GM12878 (cell line): ENCODE measurements around the gene FOXO3. TPM values are rescaled to one million over a fixed set of nuclear protein-coding genes. Genes with fewer than 3 reads are reported as not detected.

Experiments
- ATAC-seq: fragments of 200-7000 bp; cut with Tn5 transposase; 3 replicates; pipeline ENCODE4 v1.9.1; 2020; ENCODE audit warnings: mild to moderate bottlenecking, moderate library complexity
- BruUV-seq: library from RNA; stranded (reverse); fragments of 400-500 nt; replicated peaks from 2 replicates; lab custom pipeline; 2021; lab: Mats Ljungman, UMichigan
- CTCF ChIA-PET: fragments of 300-600 bp; sonication (Branson Sonifier 250); formaldehyde crosslinking; extraction: SDS; loops from one replicate; lab custom pipeline; 2021; ENCODE audit warnings: inconsistent platforms; lab: Yijun Ruan, JAX
- POLR2A ChIA-PET: fragments of 350-600 bp; formaldehyde crosslinking; extraction: SDS; loops from one replicate; lab custom pipeline; 2021; ENCODE audit warnings: inconsistent platforms; lab: Charles Lee
- RAD21 ChIA-PET: fragments of 300-600 bp; sonication (Branson Sonifier 250); formaldehyde crosslinking; loops from one replicate; lab custom pipeline; 2023; ENCODE audit warnings: antibody characterized with exemption; ENCODE audit not compliant: unreplicated experiment; lab: Charles Lee
- SMC1A ChIA-PET: fragments of 300-600 bp; sonication (Branson Sonifier 250); formaldehyde crosslinking; loops from one replicate; lab custom pipeline; 2023; ENCODE audit not compliant: unreplicated experiment, uncharacterized antibody; lab: Charles Lee
- DNase-seq: peaks from one replicate; pipeline ENCODE4 v3.0.0-alpha.2; 2011; ENCODE audit warnings: low read depth, low spot score
- FAIRE-seq: peaks from 3 replicates; lab custom pipeline; 2011; peaks lifted over from hg19 to GRCh38; lab: Jason Lieb, UNC
- H2AFZ ChIP-seq: 2 replicates; pipeline ENCODE4 v1.6.0; 2011; ENCODE audit warnings: low read depth, low read length, control low read depth; ENCODE audit not compliant: control insufficient read depth
- H3K27ac ChIP-seq: 2 replicates; pipeline ENCODE4 v1.5.1; 2011; ENCODE audit warnings: control low read depth; ENCODE audit not compliant: control insufficient read depth, insufficient read depth
- H3K27me3 ChIP-seq, 2 experiments: replicated peaks in 1 of 2; 2 replicates each; pipeline versions ENCODE4 v1.6.0 to v1.6.1; 2011; ENCODE audit warnings: low read length in 1 of 2; ENCODE audit not compliant: control insufficient read depth in 2 of 2, insufficient read depth in 2 of 2
- H3K36me3 ChIP-seq, 2 experiments: 2 replicates each; pipeline ENCODE4 v1.5.1; 2011; ENCODE audit warnings: low read length in 1 of 2; ENCODE audit not compliant: control insufficient read depth in 2 of 2, insufficient read depth in 2 of 2
- H3K4me1 ChIP-seq: 2 replicates; pipeline ENCODE4 v1.6.1; 2011; ENCODE audit warnings: mild to moderate bottlenecking, low read length, moderate library complexity, mixed read lengths; ENCODE audit not compliant: control insufficient read depth, insufficient read depth
- H3K4me2 ChIP-seq: 2 replicates; pipeline ENCODE4 v1.6.0; 2011; ENCODE audit warnings: control low read depth; ENCODE audit not compliant: control insufficient read depth, insufficient read depth
- H3K4me3 ChIP-seq: fragments of 200-600 bp; sonication (generic); 2 replicates; pipeline ENCODE4 v1.5.1; 2016
- H3K79me2 ChIP-seq: 2 replicates; pipeline ENCODE4 v1.6.0; 2011; ENCODE audit warnings: low read length; ENCODE audit not compliant: control insufficient read depth, insufficient read depth
- H3K9ac ChIP-seq: 2 replicates; pipeline ENCODE4 v1.8.0; 2011; ENCODE audit warnings: low read length, control low read depth, mixed read lengths; ENCODE audit not compliant: control insufficient read depth, insufficient read depth
- H3K9me3 ChIP-seq: replicated peaks from 3 replicates; pipeline ENCODE4 v1.5.1; 2011; ENCODE audit warnings: mild to moderate bottlenecking, low read length; ENCODE audit not compliant: control insufficient read depth, insufficient read depth
- H4K20me1 ChIP-seq: 2 replicates; pipeline ENCODE4 v1.6.0; 2011; ENCODE audit not compliant: control insufficient read depth, insufficient read depth
- FOXM1 ChIP-seq: IDR thresholded peaks from 2 replicates; pipeline ENCODE4 v1.6.1; 2012; ENCODE audit warnings: low read depth, mild to moderate bottlenecking, inconsistent platforms, low read length, moderate library complexity
- HCFC1 ChIP-seq: fragments of 150-350 bp; IDR thresholded peaks from 2 replicates; pipeline ENCODE4 v1.6.1; 2014; ENCODE audit warnings: low read length
- IRF5 ChIP-seq: fragments of 450-650 bp; IDR thresholded peaks from 2 replicates; pipeline ENCODE4 v1.6.1; 2017; ENCODE audit warnings: borderline replicate concordance
- MEF2B ChIP-seq: fragments of 450-650 bp; IDR thresholded peaks from 2 replicates; pipeline ENCODE4 v1.6.1; 2018; ENCODE audit warnings: mild to moderate bottlenecking, moderate library complexity; ENCODE audit not compliant: partially characterized antibody, poor library complexity, severe bottlenecking
- MTA3 ChIP-seq: IDR thresholded peaks from 2 replicates; pipeline ENCODE4 v1.6.1; 2012; ENCODE audit warnings: low read length, inconsistent platforms, borderline replicate concordance
- MXI1 ChIP-seq: fragments of 150-350 bp; IDR thresholded peaks from 2 replicates; pipeline ENCODE4 v1.6.1; 2011; ENCODE audit warnings: low read depth, mild to moderate bottlenecking, inconsistent platforms, low read length, improper control_type of control experiment
- NR2F1 ChIP-seq: fragments of 450-650 bp; conservative IDR thresholded peaks from 2 replicates; pipeline ENCODE4 v1.6.1; 2017; ENCODE audit warnings: mild to moderate bottlenecking
- RBBP5 ChIP-seq: fragments of 200-600 bp; sonication (generic); conservative IDR thresholded peaks from 2 replicates; pipeline ENCODE4 v1.6.1; 2016
- REST ChIP-seq: IDR thresholded peaks from 2 replicates; pipeline ENCODE4 v1.6.1; 2012; ENCODE audit warnings: mild to moderate bottlenecking, low read depth, low read length
- SIN3A ChIP-seq: IDR thresholded peaks from 2 replicates; pipeline ENCODE4 v1.6.1; 2012; ENCODE audit warnings: low read depth, low read length, improper control_type of control experiment
- SP1 ChIP-seq: IDR thresholded peaks from one replicate; pipeline ENCODE4 v1.6.1; 2011; ENCODE audit warnings: low read depth, low read length
- SREBF1 ChIP-seq: IDR thresholded peaks from 2 replicates; pipeline ENCODE4 v1.6.1; 2012; ENCODE audit warnings: mild to moderate bottlenecking, low read length
- STAT1 ChIP-seq: fragments of 450-650 bp; conservative IDR thresholded peaks from 2 replicates; pipeline ENCODE4 v1.6.1; 2014; ENCODE audit warnings: antibody characterized with exemption, mild to moderate bottlenecking
- SUZ12 ChIP-seq: fragments of 200-600 bp; sonication (generic); IDR thresholded peaks from one replicate; pipeline ENCODE4 v1.6.1; 2018; ENCODE audit warnings: antibody characterized with exemption, mild to moderate bottlenecking; ENCODE audit not compliant: unreplicated experiment
- TCF7 ChIP-seq: IDR thresholded peaks from 2 replicates; pipeline ENCODE4 v1.6.1; 2014; ENCODE audit warnings: antibody characterized with exemption, borderline replicate concordance
- USF1 ChIP-seq: IDR thresholded peaks from 2 replicates; pipeline ENCODE4 v1.6.1; 2011; ENCODE audit warnings: borderline replicate concordance, low read depth, mild to moderate bottlenecking, moderate library complexity, mixed read lengths, low read length; ENCODE audit not compliant: insufficient read depth; ENCODE audit errors: extremely low read length
- YBX1 ChIP-seq: fragments of 450-650 bp; IDR thresholded peaks from 2 replicates; pipeline ENCODE4 v1.6.1; 2016; ENCODE audit warnings: antibody characterized with exemption
- YY1 ChIP-seq: IDR thresholded peaks from 2 replicates; pipeline ENCODE4 v1.6.1; 2011; ENCODE audit warnings: low read depth, mild to moderate bottlenecking, low read length
- ZNF622 ChIP-seq: fragments of 450-650 bp; IDR thresholded peaks from 2 replicates; pipeline ENCODE4 v1.6.1; 2017; ENCODE audit warnings: mild to moderate bottlenecking, inconsistent platforms
- WGBS: methylation state at CpG from one replicate; pipeline ENCODE4 v1.1.6; 2016; ENCODE audit warnings: low lambda C conversion rate; ENCODE audit not compliant: insufficient replicate concordance, insufficient coverage; ENCODE audit errors: missing lambda C conversion rate; 5-methylcytosine and 5-hydroxymethylcytosine counted together
- in situ Hi-C: fragments of 300-500 bp; cut with MboI; formaldehyde crosslinking; loops from 9 replicates; pipeline ENCODE4 v1.14.3; 2018; ENCODE audit warnings: mixed read lengths
- intact Hi-C: fragments of 100-400 bp; cut with micrococcal nuclease; formaldehyde crosslinking; loops from one replicate; pipeline ENCODE4 v1.14.2; 2022; ENCODE audit not compliant: unreplicated experiment
- polyA plus RNA-seq, 11 experiments: library from polyadenylated mRNA; depleted of rRNA in 4 of 11; unstranded in 6 of 11; stranded (reverse) in 5 of 11; fragments of >200 nt; fragmentation: Nextera tagmentation in 4 of 11; fragmentation: Illumina TruSeq in 1 of 11; extraction: Ambion mirVana in 4 of 11; extraction: Trizol in 1 of 11; gene quantifications; 1 replicate in 1 of 11; 2 replicates in 10 of 11; pipeline versions ENCODE4 v1.2.1 to v1.2.3, GENCODE V29; 2011 to 2016; ENCODE audit warnings: inconsistent platforms in 2 of 11, missing spikeins in 2 of 11, low read depth in 1 of 11
- total RNA-seq, 4 experiments: library from RNA; depleted of rRNA in 3 of 4; stranded (reverse); fragments of >200 nt in 3 of 4; fragmentation: Illumina TruSeq in 1 of 4; extraction: Trizol in 1 of 4; gene quantifications; 2 replicates each; pipeline versions ENCODE4 v1.2.1 to v1.2.3, GENCODE V29; 2013 to 2021

FOXO3 gene
- total and polyA plus RNA-seq, 10 of the 15 experiments (the other 5 are each of a cell fraction or from before 2014, with no cell fraction given), result 0.82 to 4.5 (median 1.7) TPM

GRCh38 chr6:108676555-108676954 is 115.8 kb downstream of the FOXO3 start (continued):
- TF ChIP-seq YBX1 (no peak), RBBP5 (no peak), REST (no peak), MEF2B (no peak), YY1 (no peak), SREBF1 (no peak)

- no TSS peak for BruUV-seq
- in situ Hi-C loops, result no loop called here
- peaks cover 3% of the 10 kb centered on the region for H3K4me1 ChIP-seq
- no peaks in the 10 kb centered on the region; a peak in 1 of 4 replicates for H3K36me3 ChIP-seq
- ChIA-PET CTCF (interaction anchor here (1.0 to 1.9 kb wide), 2 partner anchors 22 to 25 kb away, joined by 3 to 4 read pairs; no protein-coding TSS in a partner anchor), POLR2A (no interaction called here), RAD21 (no interaction called here), SMC1A (interaction anchor here (1.0 to 1.1 kb wide), 2 partner anchors 10 to 135 kb away, joined by 3 to 5 read pairs; no protein-coding TSS in a partner anchor)
- H3K9ac ChIP-seq, result no peak overlapping the region
- intact Hi-C loops, result no loop called here
- no peaks in the 10 kb centered on the region for H3K27me3 ChIP-seq
- WGBS, result 96% methylated on average over 3 of the region's 3 CpGs
- no peak overlapping the region for H3K4me2 ChIP-seq
- DNase-seq, result no peak
- H3K4me3 ChIP-seq, result no peak overlapping the region
- FAIRE-seq, result no peak
- H2AFZ ChIP-seq, result no peak overlapping the region
- no peaks in the 10 kb centered on the region for H3K9me3 ChIP-seq
- no peaks in the 10 kb centered on the region for H3K79me2 ChIP-seq
- no peak for ATAC-seq
- H3K27ac ChIP-seq, result no peak overlapping the region
- no peaks in the 10 kb centered on the region for H4K20me1 ChIP-seq
- no peak for TF ChIP-seq USF1
- no peak for TF ChIP-seq TCF7
- TF ChIP-seq SREBF1, result no peak
- TF ChIP-seq NR2F1, result no peak
- TF ChIP-seq SUZ12, result no peak
- TF ChIP-seq HCFC1, result no peak
- no peak for TF ChIP-seq IRF5
- no peak for TF ChIP-seq ZNF622
- TF ChIP-seq SIN3A, result no peak
- no peak for TF ChIP-seq MXI1
- TF ChIP-seq STAT1, result no peak
- TF ChIP-seq MTA3, result no peak
- TF ChIP-seq FOXM1, result no peak
- TF ChIP-seq SP1, result no peak
Measured at GRCh38 chr6:108677357-108677756, 116.6 kb downstream of the FOXO3 start.
